Left ventricle myocardium inferior (tissue), 1 donor: ENCODE data around the gene RFPL3. TPM values are rescaled to one million over a fixed set of nuclear protein-coding genes. Genes with fewer than 3 reads are reported as not detected.

Source experiments
- DNase-seq: peaks from one replicate; pipeline ENCODE4 v3.0.0-alpha.2; 2020
- H3K27ac ChIP-seq: fragments of 200-600 bp; replicated peaks from 2 replicates; pipeline ENCODE4 v1.8.0; 2021
- H3K27me3 ChIP-seq: fragments of 200-600 bp; 2 replicates; pipeline ENCODE4 v1.8.0; 2021; ENCODE audit warnings: low read depth
- H3K36me3 ChIP-seq: fragments of 200-600 bp; 2 replicates; pipeline ENCODE4 v1.8.0; 2021
- H3K4me1 ChIP-seq: fragments of 200-600 bp; 2 replicates; pipeline ENCODE4 v1.8.0; 2021
- H3K4me3 ChIP-seq: fragments of 200-600 bp; 2 replicates; pipeline ENCODE4 v1.8.0; 2021; ENCODE audit warnings: mild to moderate bottlenecking, moderate library complexity
- H3K9me3 ChIP-seq: fragments of 200-600 bp; replicated peaks from 2 replicates; pipeline ENCODE4 v1.8.0; 2021
- intact Hi-C: fragments of 100-400 bp; cut with micrococcal nuclease; formaldehyde crosslinking; loops from one replicate; pipeline ENCODE4 v1.11.0; 2022
- total RNA-seq: library from RNA; stranded (reverse); fragmentation: NEBNext Ultra II Directional; extraction: Animal tissue kit (Norgen Biotek cat#: 25700); gene quantifications from one replicate; pipeline ENCODE4 v1.2.1, GENCODE V29; 2021
- TF ChIP-seq, protein P1 (sequence below): fragments of 200-600 bp; IDR thresholded peaks from 2 replicates; pipeline ENCODE4 v1.8.0; 2021; ENCODE audit warnings: antibody characterized with exemption, mild to moderate bottlenecking, borderline replicate concordance
- donor health status: DM: no; HTN: yes; CAD: no; lungs with severe emphysema.

Gene RFPL3
- total RNA-seq, 1 donor from 2014 or later: not detected

DNA sequence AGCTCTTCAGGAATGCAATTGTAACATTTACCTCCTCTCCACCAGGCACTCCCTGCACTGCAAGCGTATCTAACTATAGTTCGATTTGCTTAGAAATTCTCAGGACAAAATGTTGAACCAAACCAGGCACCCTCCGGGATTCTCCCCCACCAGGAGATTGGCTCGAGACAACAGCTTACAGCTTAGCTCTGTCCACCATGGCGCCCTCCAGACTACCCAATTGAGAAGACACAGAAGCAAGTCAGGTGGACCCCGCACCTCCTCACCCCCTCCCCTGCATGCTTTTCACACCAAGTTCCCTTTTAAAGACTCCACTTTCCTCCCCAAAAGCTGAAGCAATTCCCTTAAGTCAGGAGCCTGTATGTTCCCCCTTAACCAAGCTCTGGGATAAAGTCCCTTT is 34.7 kb upstream of the RFPL3 start:
- no peak overlapping the region for H3K27ac ChIP-seq
- H3K4me1 ChIP-seq: no peaks in the 10 kb centered on the region
- intact Hi-C loops: no loop called here
- DNase-seq: no peak
- peaks cover 16% of the 10 kb centered on the region for H3K27me3 ChIP-seq
- TF ChIP-seq, protein P1, sequence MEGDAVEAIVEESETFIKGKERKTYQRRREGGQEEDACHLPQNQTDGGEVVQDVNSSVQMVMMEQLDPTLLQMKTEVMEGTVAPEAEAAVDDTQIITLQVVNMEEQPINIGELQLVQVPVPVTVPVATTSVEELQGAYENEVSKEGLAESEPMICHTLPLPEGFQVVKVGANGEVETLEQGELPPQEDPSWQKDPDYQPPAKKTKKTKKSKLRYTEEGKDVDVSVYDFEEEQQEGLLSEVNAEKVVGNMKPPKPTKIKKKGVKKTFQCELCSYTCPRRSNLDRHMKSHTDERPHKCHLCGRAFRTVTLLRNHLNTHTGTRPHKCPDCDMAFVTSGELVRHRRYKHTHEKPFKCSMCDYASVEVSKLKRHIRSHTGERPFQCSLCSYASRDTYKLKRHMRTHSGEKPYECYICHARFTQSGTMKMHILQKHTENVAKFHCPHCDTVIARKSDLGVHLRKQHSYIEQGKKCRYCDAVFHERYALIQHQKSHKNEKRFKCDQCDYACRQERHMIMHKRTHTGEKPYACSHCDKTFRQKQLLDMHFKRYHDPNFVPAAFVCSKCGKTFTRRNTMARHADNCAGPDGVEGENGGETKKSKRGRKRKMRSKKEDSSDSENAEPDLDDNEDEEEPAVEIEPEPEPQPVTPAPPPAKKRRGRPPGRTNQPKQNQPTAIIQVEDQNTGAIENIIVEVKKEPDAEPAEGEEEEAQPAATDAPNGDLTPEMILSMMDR: no peak
- H3K9me3 ChIP-seq: no peaks in the 10 kb centered on the region
- H3K36me3 ChIP-seq: no peaks in the 10 kb centered on the region
- H3K4me3 ChIP-seq: no peak overlapping the region

DNA sequence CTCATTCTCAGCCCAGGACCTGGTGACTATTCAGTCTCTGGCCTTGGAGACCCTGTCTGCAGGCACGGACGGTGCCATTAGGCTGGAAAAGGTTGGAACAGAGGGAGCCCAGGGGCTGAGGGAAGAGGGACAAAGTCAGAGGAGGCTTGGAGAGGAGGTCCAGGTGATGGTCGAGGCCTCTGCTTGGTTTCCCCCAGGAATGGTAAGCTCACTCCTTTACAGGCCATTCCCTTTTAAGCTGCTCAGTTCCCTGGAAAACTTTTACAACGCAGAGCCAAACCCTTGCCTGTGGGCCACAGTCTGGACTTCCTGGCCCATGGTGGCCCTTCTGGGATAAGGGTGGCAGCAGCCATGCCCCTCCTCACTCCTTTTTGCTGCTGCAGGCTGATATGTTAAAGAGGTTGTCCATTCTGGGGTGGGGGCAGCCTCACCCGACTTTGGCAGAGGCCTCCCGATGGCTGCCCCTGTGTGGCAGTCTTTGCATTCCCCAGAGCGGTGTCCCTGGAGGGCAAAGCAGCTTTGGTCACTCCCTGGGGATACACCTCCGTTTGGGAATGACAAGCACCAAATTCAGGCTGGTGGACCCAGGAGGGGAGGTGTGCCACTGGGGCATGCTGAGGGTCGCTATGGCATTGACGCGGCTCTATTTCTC is 34.0 kb upstream of the RFPL3 start:
- no peaks in the 10 kb centered on the region for H3K4me1 ChIP-seq
- DNase-seq: no peak
- H3K4me3 ChIP-seq: no peak overlapping the region
- no peaks in the 10 kb centered on the region for H3K36me3 ChIP-seq
- no peaks in the 10 kb centered on the region for H3K9me3 ChIP-seq
- H3K27me3 ChIP-seq: peaks cover 16% of the 10 kb centered on the region
- H3K27ac ChIP-seq: no peak overlapping the region
- intact Hi-C loops: no loop called here
- TF ChIP-seq, protein P1: no peak

DNA sequence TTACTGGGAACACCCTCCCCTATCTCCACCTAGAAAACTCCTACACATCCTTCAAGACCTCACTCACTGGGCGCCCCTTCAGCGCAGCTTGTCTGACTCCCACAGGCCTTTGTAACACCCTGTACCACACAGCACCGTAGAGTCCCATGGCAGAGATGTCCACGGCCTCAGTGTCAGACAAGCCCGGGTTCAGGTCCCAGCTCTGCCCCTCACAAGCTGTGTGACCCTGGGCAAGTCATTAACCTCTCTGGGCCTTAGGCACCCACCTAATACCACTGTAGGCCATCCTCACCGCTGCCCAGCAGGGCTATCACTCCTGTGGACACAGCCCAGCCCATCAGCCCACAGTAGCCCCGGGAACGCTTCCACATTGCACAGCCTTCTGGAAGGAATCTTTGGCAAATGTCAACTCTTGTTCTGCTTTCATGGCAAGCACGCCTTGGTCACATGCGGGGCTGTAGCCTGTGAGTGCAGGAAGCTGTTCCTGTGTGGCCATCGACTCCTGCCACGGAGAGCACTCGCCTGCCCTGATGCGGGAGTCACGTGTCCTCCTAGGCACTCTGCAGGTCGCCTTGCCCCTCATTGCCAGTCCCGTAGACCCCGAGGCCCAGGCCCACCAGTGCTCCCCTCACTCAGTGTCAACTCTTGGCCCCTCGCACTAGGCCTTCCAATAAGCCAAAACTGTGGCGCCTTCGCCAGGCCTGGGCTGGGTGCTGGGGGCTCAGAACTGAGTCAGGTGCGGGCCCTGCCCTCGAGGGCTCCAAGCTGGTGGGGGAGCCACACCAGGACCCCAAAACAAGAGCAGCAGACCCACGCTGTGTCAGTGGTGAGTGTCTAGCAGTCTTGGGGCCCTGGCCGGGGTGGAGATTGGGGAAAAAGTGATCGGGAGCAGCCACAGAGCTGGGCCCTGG is 32.9 kb upstream of the RFPL3 start:
- no peaks in the 10 kb centered on the region for H3K9me3 ChIP-seq
- H3K27me3 ChIP-seq: peaks cover 16% of the 10 kb centered on the region
- no peaks in the 10 kb centered on the region for H3K4me1 ChIP-seq
- no peak overlapping the region for H3K27ac ChIP-seq
- no peaks in the 10 kb centered on the region for H3K36me3 ChIP-seq
- TF ChIP-seq, protein P1: no peak
- no peak overlapping the region for H3K4me3 ChIP-seq
- DNase-seq: no peak
- intact Hi-C loops: no loop called here

DNA sequence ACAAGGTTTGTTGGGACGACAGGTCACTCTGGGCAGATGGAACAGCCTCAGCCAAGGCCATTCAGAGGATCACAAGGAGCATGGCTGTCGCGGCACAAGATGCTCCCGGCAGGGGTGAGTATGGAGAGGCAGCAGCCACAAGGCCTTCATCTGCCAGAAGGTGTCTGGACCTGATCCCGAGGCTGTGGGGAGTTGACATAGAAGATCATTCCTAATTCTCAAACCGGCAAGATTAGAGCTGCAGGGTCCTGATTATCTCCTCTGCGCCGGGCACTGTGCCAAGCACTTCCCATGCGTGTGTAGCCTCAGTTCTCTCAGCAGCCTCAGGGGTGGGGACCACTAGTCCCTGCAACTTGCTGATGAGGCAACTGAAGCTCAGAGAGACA is 32.3 kb upstream of the RFPL3 start:
- Histone ChIP-seq H3K4me1 (no peaks in the 10 kb centered on the region), H3K36me3 (no peaks in the 10 kb centered on the region), H3K9me3 (no peaks in the 10 kb centered on the region), H3K27ac (no peak overlapping the region), H3K4me3 (no peak overlapping the region), H3K27me3 (peaks cover 10% of the 10 kb centered on the region)
- intact Hi-C loops: no loop called here
- TF ChIP-seq, protein P1: no peak
- no peak for DNase-seq

DNA sequence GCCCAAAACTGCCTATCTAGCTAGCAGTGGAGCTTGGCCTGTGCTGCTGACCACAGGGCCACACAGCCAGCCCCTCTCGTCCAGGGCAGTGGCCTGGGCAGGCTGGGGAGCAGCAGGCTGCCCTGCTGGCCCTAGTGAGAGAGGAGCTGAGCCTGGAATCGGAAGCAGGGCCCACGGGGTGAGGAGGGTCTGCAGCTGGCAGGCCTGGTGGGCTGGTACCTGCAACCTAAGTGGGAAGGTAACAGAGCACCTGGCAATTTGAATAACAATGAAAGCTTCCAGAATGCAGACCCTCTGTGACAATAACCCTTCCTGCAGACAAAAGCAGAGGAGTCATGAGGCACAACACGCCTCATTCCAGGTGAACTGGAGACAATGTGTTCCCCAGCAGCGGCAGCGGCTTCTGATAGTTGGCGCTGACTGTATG is 31.8 kb upstream of the RFPL3 start:
- Histone ChIP-seq H3K9me3 (no peaks in the 10 kb centered on the region), H3K36me3 (no peaks in the 10 kb centered on the region), H3K4me1 (no peaks in the 10 kb centered on the region), H3K4me3 (no peak overlapping the region), H3K27me3 (peaks cover 6% of the 10 kb centered on the region), H3K27ac (no peak overlapping the region)
- intact Hi-C loops: no loop called here
- TF ChIP-seq, protein P1: no peak
- no peak for DNase-seq
